HuH-7.5 (cell line): ENCODE results near the gene SOSTDC1.
A peak's percentile ranks its signal among the peaks of the same experiment; 100 is the strongest.
"Not testable (repeated sequence)": the region's sequence is repeated elsewhere in the genome, so short reads cannot be mapped to it uniquely, and the experiment has no call there.

Experiments used
- DNase-seq: peaks from one replicate; pipeline ENCODE4 v3.0.0; 2011; ENCODE audit warnings: low spot score

Gene SOSTDC1

GRCh38 chr7:16462431-16462889 lies 3.1 kb downstream of the SOSTDC1 start:
- DNase-seq, result no peak

- no peak for DNase-seq
These were observed 4.6 kb downstream of the SOSTDC1 start for GRCh38 chr7:16460789-16461493.

GRCh38 chr7:16456303-16456702 lies 9.2 kb downstream of the SOSTDC1 start:
- DNase-seq, result not testable (repeated sequence)

- no peak for DNase-seq
These were observed 9.9 kb downstream of the SOSTDC1 start for GRCh38 chr7:16455591-16455990.

GRCh38 chr7:16450366-16450765 lies 15.2 kb downstream of the SOSTDC1 start:
- DNase-seq, result no peak

GRCh38 chr7:16447876-16448275 lies 17.7 kb downstream of the SOSTDC1 start:
- DNase-seq, result no peak

- no peak for DNase-seq
These were observed 19.0 kb downstream of the SOSTDC1 start for GRCh38 chr7:16446508-16446907.

- DNase-seq, result not testable (repeated sequence)
These were observed 21.7 kb downstream of the SOSTDC1 start for GRCh38 chr7:16443871-16444270.

- DNase-seq, result no peak
These were observed 26.6 kb downstream of the SOSTDC1 start for GRCh38 chr7:16438988-16439387.

GRCh38 chr7:16436306-16436705 lies 29.2 kb downstream of the SOSTDC1 start:
- DNase-seq, result no peak

- DNase-seq, result no peak
These were observed 31.9 kb downstream of the SOSTDC1 start for GRCh38 chr7:16433568-16434122.

GRCh38 chr7:16432425-16432731 lies 33.2 kb downstream of the SOSTDC1 start:
- no peak for DNase-seq

- peak; percentile 19 for DNase-seq
These were observed 33.7 kb downstream of the SOSTDC1 start for GRCh38 chr7:16431646-16432424.

- DNase-seq, result no peak
These were observed 35.4 kb downstream of the SOSTDC1 start for GRCh38 chr7:16430133-16430532.

GRCh38 chr7:16428672-16429071 lies 36.9 kb downstream of the SOSTDC1 start:
- no peak for DNase-seq

GRCh38 chr7:16428182-16428581 lies 37.4 kb downstream of the SOSTDC1 start:
- no peak for DNase-seq

GRCh38 chr7:16423761-16424160 lies 41.8 kb downstream of the SOSTDC1 start:
- no peak for DNase-seq

GRCh38 chr7:16422917-16423316 lies 42.6 kb downstream of the SOSTDC1 start:
- DNase-seq, result no peak

GRCh38 chr7:16422103-16422435 lies 43.5 kb downstream of the SOSTDC1 start:
- DNase-seq, result no peak

- peak; percentile 23 for DNase-seq
These were observed 44.0 kb downstream of the SOSTDC1 start, which contains the start of gene CRPPA for GRCh38 chr7:16421333-16422102. Gene CRPPA, minus strand, starts transcription at chr7:16421538. Its CDS starts 216 bp downstream, at chr7:16421322.

- DNase-seq, result peak; percentile 68
These were observed 44.7 kb downstream of the SOSTDC1 start for GRCh38 chr7:16420649-16421332.

- no peak for DNase-seq
These were observed 45.2 kb downstream of the SOSTDC1 start for GRCh38 chr7:16420329-16420648.
